ENCODE data around the gene MRPS5. TPM values are rescaled to one million over a fixed set of nuclear protein-coding genes. Genes with fewer than 3 reads are reported as not detected.
"Not testable (repeated sequence)": the region's sequence is repeated elsewhere in the genome, so short reads cannot be mapped to it uniquely, and the experiment has no call there.

The MRPS5 gene
- polyA plus RNA-seq, 1 donor, result 61.1 TPM

GRCh38 chr2:95044601-95045000 lies 77.0 kb downstream of the MRPS5 start:
- DNase-seq, result no peak

GRCh38 chr2:95043300-95044093 lies 78.1 kb downstream of the MRPS5 start:
- peak; percentile 72 for DNase-seq

- no peak for DNase-seq
Measured at GRCh38 chr2:95042472-95043271, 78.9 kb downstream of the MRPS5 start.

- DNase-seq, result no peak
Measured at GRCh38 chr2:95041824-95042442, 79.7 kb downstream of the MRPS5 start.

- no peak for DNase-seq
Measured at GRCh38 chr2:95041060-95041823, 80.4 kb downstream of the MRPS5 start.

- DNase-seq, result no peak
Measured at GRCh38 chr2:95040426-95040825, 81.2 kb downstream of the MRPS5 start.

GRCh38 chr2:95039978-95040377 lies 81.6 kb downstream of the MRPS5 start:
- DNase-seq, result no peak

GRCh38 chr2:95039363-95039762 lies 82.2 kb downstream of the MRPS5 start:
- no peak for DNase-seq

- DNase-seq, result no peak
Measured at GRCh38 chr2:95038635-95039298, 82.8 kb downstream of the MRPS5 start.

- DNase-seq, result not testable (repeated sequence)
Measured at GRCh38 chr2:95037841-95038585, 83.6 kb downstream of the MRPS5 start.

- no peak for DNase-seq
Measured at GRCh38 chr2:95037384-95037839, 84.2 kb downstream of the MRPS5 start.

GRCh38 chr2:95036596-95037383 lies 84.8 kb downstream of the MRPS5 start:
- DNase-seq, result no peak

Other genes with a start within 250 kb of the MRPS5 start
- gene MAL, start 96.1 kb downstream of the MRPS5 start, polyA plus RNA-seq (ENCODE audit: insufficient read length), result 5.2 TPM
- gene ZNF514, start 38.0 kb upstream of the MRPS5 start, polyA plus RNA-seq (ENCODE audit: insufficient read length), result 22.2 TPM
- 5.2 TPM for gene ZNF2, start 44.0 kb upstream of the MRPS5 start, polyA plus RNA-seq (ENCODE audit: insufficient read length)
- 2.4 TPM for gene ZNF892, start 85.7 kb upstream of the MRPS5 start, polyA plus RNA-seq (ENCODE audit: insufficient read length)
- gene PROM2, start 152.6 kb upstream of the MRPS5 start, polyA plus RNA-seq (ENCODE audit: insufficient read length), result 1.4 TPM
- gene KCNIP3, start 175.5 kb upstream of the MRPS5 start, polyA plus RNA-seq (ENCODE audit: insufficient read length), result 5.8 TPM